ENCODE results near the gene PDCD6IP.
"Not testable (repeated sequence)": the region's sequence is repeated elsewhere in the genome, so short reads cannot be mapped to it uniquely, and the experiment has no call there.

DNA sequence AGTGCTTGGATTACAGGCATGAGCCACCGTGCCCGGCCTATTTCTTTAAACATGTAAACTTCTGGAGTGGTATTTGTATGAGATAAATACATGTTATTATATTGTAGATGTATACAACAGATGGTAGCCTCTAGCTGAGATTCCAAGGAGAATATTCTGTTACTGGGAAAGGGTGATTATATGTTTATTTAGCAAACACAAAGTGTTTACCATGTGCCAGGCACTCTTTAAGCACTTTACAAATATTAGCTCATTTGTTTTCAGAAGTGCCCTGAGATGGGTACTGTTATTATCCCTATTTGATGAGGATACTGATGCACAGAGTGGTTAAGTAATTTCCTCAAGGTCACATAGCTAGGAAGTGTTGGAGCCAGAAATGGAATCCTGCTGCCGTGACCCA is 38.8 kb downstream of the PDCD6IP start:
- TF ChIP-seq, protein P1, sequence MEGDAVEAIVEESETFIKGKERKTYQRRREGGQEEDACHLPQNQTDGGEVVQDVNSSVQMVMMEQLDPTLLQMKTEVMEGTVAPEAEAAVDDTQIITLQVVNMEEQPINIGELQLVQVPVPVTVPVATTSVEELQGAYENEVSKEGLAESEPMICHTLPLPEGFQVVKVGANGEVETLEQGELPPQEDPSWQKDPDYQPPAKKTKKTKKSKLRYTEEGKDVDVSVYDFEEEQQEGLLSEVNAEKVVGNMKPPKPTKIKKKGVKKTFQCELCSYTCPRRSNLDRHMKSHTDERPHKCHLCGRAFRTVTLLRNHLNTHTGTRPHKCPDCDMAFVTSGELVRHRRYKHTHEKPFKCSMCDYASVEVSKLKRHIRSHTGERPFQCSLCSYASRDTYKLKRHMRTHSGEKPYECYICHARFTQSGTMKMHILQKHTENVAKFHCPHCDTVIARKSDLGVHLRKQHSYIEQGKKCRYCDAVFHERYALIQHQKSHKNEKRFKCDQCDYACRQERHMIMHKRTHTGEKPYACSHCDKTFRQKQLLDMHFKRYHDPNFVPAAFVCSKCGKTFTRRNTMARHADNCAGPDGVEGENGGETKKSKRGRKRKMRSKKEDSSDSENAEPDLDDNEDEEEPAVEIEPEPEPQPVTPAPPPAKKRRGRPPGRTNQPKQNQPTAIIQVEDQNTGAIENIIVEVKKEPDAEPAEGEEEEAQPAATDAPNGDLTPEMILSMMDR (IDR thresholded peaks at IDR 0.05) = not testable (repeated sequence)
- not testable (repeated sequence) for TF ChIP-seq POLR2A (IDR thresholded peaks at IDR 0.05)

All from testis (tissue), 2 donors.